IPS-NIHi11 (cell line): Measurements from ENCODE around the gene TP53I13.

ENCODE experiments used
- DNase-seq: peaks from one replicate; pipeline ENCODE4 v3.0.0; 2012; ENCODE audit warnings: mixed read lengths, low spot score

The TP53I13 gene

DNA sequence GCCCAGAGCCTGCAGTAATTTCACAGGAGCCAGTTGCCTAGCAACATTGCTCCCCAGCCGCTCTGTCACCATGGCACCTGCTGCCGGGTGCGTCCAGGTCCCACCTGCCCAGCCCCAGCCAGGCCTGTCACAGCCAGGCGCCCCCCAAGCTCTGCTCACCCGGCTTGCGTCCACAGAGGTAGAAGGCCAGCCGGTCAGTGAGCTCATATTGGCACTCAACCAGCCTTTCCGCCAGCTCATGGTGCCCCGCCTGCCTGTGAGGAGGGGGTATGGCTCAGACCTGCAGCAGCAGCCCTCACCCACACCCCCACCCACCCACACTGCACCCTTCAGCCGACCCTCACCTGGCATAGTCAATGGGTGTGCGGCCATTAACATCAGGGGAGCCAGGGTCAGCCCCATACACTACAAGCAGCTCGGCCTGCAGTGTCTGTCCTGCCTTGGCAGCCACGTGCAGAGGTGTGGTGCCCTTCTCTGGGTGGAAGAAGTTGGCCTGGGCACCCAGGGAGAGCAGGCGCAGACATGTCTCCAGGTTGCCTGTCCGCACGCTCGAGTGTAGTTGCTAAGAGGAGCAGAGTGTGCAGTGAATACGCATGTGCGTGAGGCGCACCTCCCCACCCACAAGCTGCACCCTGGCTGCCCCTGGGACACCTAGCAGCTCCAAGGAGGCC is 13.2 kb downstream of the TP53I13 start:
- no peak for DNase-seq

DNA sequence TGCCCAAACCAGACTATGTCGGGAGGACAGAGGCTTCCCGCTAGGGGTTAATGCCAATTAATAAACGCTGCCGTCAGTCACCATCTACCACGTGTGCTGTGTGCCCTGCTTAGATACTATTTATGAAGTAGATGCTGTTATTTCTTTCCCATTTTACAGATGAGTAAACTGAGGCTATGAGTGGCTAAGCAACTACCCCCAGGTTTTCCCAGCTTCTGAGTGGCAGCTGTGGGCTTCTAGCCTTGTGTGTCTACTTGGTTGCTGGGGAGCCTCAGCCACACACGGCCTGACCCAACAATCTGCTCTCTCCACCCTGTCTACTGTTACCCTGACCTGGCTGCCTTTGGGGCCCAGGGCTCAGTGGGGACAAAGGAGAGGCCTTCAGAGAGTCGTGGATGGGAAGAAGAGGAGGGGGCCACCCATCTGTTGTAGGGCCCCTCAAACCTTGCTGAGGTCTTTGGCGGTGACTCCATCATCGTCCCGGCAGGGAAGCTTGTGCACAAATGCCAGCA is 13.8 kb downstream of the TP53I13 start:
- no peak for DNase-seq

DNA sequence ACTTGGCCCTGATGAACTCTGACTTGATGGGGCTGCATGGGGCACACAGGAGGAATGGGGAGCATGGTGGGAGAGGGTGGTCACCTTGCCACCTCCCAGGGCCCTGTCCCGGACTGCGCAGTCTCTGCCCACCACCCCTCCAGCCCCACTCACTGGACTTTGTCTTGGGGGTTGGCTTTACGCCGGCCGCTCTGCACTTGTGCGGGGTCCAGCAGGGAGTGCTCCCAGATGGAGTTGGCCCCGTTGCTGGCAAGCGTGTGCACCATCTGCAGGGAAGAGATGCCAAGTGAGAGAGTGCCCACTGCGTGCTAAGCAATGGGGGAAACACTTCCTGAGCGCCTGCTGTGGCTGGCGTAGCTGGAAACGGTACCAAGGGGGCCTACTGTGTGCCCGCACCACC is 14.3 kb downstream of the TP53I13 start:
- DNase-seq = no peak

DNA sequence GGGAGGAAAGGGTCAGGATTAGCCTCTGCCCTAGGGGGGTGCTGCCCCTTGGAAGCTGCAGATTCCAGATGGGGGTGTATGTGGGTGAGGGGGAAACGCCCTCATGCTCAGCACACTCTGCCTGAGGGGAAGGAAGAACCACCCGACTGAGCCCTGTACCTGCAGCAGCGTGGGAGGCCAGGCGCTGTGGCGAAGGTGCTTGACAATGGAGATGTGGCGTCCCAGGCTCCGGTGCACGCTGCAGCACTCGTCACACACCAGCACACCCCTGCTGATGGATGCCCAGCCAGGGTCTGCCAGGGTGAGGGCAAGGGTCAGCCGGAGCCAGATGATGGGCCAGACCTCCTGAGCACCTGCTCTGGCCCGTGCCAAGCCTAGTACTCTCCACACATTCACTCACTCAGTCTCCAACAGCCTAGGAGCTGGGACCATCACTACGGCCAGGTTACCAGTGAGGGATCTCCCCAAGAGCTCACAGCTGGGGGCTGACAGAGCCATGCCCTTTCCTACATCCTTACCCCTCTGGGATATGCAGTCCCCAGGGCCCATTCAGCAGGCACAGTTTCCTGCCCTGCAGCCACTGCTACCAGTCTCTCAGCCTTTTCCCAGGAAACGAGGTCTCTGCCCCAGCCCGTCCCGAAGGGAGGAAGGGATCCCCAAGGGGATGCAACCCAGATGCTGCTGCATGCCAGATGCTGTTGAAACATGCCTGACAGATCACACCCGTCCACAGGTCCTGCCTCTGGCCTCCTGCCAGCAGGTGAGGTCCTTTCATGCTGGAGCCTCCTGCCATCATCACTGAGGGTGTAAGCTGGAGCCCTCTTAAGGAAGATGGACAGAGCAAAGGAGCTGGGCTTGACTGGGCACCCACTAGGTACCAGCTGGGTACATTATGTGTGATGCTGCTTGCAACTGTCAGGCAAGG is 15.1 kb downstream of the TP53I13 start:
- DNase-seq = no peak

DNA sequence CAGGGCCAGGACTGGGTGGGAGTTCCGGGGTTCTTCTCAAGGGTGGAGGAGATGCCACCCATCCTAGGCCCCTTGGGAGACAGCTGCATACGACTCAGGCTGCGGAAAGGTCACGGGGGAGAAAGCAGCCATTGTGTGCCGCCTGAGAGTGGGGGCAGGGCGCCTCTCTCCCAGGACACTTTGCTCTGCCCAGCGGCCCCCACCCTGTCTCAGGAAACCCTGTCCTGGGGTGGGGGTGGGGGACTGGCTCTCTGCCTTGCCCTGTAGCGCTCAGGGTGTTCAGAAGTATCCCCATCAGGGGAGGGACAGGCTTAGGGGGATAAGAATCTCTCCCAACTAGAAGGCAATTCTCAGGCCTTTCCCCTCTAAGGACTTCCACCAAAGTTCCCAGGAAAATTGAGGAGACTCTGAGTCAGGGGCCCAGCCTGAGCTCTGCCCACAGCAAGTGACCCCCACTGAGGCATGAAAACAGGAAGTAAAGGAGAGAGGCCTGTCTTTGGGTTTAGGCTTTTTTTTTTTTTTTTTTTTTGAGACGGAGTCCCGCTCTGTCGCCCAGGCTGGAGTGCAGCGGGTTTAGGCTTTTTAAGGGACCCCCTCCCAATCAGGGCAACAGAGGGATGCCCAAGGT is 16.1 kb downstream of the TP53I13 start:
- no peak for DNase-seq

DNA sequence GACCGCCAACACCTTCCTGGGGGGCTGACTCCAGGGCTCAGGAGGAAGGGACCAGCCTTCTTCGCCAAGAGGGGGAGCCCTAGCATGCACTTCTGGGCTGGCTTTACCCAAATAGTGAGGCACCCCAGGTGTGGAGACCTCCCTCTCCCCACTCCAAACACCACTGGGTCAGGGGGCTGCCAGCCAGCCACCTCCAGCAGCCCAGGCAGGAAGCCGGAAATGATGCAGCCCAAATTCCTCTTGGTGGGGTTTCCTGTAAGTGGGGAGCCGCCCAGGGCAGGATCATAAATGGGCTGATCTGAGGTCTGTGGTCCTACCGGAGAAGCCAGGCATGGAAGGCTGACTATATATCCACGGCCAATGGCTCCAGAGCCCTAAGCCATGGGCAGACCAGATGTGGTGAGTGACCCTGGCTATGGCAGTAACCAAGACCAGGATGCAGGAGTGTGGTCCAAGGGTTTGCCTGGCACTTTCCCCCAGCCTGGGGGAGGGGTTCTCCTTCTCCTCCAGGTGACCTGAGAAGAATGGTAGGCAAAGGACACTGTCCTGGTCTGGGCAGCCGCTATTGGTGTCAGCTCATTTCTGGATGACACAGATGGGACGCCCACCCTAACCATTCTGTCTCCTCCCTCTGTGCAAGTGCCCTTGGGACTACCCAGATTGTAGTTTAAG is 16.7 kb downstream of the TP53I13 start:
- DNase-seq = no peak

- no peak for DNase-seq
Observed at GRCh38 chr17:29586676-29587469, 18.4 kb downstream of the TP53I13 start.

DNA sequence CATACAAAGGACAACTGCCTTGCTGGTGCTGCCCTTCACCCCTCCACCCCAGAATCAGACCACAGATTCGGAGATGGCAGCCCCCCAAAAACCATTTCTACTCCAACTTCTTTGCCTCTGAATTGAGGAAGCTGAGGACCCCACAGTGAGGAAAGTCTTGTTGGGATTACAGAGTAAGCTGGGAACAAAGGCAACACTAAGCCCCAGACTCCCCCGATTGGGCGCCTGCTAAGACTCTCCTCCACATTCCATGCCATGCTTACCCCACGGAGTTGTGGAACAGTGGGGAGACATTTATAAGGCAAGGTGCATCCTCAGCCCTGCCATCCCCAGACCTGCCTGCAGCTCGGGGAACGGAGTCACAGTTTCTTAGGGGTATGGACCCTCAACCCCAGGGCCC is 19.1 kb downstream of the TP53I13 start:
- no peak for DNase-seq

- DNase-seq = no peak
Observed at GRCh38 chr17:29588017-29588561, 19.6 kb downstream of the TP53I13 start.

- DNase-seq = peak; percentile 72
Observed at GRCh38 chr17:29588562-29589411, 20.3 kb downstream of the TP53I13 start.

DNA sequence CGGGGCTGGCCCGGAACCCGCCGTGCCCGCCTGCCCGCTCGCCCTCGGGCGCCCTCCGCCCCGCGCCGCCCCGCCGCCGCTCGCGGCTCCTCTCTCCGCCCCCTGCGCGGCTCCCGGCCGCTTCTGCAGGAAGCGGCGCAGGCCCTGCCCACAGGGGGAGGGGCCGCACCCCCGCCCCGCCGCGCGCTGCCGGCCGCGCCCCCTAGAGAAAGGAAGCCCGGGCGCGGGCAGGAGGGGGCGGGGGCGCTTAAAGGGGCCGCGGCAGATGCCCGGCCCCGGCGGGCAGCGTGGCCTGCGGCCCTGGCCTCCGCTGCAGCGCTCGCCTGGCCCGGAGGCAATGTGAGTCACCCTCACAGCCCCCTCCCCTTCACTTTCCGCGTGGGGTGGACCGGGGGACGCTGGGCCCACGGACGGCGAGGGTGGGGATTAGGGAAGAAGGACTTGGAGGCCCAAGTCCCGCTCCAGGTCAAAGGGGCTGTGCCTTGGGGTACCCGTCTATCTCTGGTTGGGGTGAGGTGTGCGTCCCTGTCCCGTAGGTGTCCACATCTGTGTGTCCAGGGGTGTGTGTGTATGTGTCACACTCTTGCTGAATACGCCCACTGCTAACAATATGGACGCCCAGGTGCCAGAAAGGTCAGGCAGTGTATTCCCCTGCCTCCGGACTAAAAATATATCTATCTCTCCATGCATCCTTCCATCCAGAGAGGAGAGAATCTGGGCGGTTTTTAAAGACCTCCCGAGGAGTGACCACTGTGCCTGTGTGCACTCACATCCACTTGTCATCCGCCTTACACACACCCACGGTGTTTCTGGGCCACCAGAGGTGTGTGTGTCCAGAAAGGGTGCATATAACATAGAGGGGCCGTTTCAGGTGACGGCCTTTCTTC is 21.3 kb downstream of the TP53I13 start, which contains the start of gene GIT1:
TSS of gene GIT1 (minus strand) at position 125 of the 887 bp plus-strand sequence. CDS start 270 bp downstream, outside the sequence.
- DNase-seq = peak; percentile 95

DNA sequence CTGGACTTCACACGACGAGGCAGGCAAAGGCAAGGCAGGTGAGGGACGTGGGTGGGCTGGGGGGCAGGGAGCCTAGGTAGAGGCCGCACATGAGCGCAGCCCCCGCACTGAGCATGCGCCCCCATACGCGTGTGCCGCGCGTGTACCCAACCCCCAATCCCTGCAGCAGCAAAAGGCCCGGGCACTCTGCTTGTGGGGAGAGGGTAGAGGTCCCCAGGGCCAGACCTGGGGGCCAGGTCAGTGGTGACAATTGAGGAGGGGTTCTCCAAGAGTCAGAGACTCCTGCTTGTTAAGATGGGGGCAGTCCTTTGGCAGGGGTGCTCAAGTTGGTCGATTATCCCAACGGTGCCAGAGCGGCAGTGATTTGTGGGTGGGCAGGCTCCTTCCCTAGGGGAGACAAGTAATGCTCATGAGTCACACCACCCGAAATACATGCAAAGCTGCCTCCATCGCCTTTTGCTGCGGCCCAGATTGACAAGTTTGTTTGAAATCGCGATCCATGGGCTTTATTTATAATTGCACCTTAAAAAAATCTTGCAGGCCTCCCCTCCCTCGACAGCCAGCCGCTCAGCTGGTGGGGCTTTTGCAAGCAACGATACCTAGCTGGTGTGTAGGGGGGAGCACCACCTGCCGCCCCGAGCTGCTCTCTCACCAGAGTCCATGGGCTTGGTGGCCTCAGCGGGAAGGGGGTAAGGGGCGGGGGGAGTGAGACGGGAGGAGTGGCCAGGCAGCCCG is 22.1 kb downstream of the TP53I13 start:
- no peak for DNase-seq

DNA sequence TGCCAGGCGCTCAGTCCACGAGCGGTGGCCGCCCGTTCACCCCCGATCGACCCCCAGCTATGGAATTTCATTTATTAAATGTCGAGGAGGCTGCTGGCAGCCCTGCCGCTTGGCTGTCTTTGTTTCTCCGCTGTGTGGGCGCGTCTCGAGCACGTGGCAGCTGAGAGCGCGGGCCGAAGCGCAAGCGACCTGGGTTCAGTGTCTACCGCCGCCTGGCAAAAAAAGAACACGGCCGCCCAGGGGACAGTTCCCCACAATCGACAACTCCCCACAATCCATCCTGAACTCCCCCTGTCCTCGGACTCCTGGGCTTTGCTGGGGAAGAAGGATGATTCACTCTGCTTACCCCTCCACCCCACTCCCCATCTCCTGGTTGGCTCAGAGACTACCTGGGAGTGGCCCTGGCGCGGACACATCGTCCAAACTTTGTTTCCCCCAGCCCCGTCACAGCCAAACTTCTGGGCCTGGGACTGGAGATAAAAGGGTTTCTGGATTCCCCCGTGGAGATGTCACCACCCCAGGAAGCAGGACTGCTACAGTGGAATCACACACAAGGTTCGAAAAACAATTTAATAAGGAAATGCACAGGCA is 22.7 kb downstream of the TP53I13 start:
- DNase-seq = peak; percentile 60

DNA sequence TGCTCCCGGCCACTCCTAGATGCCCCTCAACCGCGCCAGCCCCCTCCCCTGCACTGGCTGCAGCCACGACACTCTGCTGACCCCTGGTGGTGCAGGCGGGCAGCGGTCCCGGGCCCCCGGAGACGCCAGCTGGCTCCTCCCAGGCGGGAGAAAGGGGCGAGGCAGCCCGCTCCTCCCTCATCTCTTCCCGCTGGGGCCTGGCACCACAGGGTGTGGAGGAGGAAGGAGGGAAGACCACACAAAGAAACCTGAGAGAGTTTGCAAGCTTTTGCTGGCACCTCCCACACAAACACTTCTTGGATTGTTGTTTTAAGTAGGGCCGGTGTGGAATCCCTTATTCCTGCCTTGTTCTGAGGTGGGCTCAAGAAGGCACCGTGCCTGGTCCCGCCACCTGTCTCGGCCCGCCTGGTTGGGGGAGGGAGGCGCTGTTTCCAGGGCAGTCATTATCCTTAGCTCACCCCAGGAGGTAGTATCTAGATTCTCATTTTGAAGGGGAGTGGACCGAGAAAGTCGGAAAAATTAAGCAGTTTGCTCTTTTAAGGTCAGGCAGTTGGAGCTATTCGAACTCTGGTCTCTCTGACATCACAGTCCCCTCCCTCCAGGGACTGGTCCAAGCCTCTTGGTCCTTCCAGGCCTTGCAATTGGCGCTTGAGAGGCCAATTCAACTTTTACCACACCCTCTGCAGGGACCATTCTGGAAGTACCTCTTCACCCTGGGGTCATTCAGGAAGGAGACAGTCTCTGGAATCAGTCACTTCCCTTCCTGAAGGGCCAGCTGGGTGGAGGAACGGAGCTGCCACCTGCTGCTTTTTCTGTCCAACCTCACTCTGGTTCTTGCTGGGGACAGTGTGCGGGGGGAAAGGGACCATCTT is 23.5 kb downstream of the TP53I13 start:
- peak; percentile 88 for DNase-seq

GRCh38 chr17:29592850-29593551 is 24.5 kb downstream of the TP53I13 start, which contains the start of gene ANKRD13B:
Gene ANKRD13B, plus strand, starts transcription at chr17:29593132. Its CDS starts 490 bp downstream, at chr17:29593622.
- no peak for DNase-seq
